Stimulated activated CD4-positive, alpha-beta T cell treated with anti-CD3 and anti-CD28 coated beads, Interleukin-1b, Interleukin-23, amount 100 ng/mL, for 4 hours (primary cell): Measurements from ENCODE around the gene SULT2A1.
A peak's percentile ranks its signal among the peaks of the same experiment; 100 is the strongest.
"Not testable (repeated sequence)": the region's sequence is repeated elsewhere in the genome, so short reads cannot be mapped to it uniquely, and the experiment has no call there.

ENCODE experiments used
- DNase-seq, 2 donors: peaks; one replicate each; pipeline ENCODE4 v3.0.0-alpha.2; 2020; ENCODE audit warnings: low read depth in 2 of 2

SULT2A1 gene

GRCh38 chr19:47860602-47861297 lies 25.4 kb downstream of the SULT2A1 start:
- no peak for DNase-seq

- DNase-seq, result not testable (repeated sequence)
Observed at GRCh38 chr19:47859838-47860237, 26.3 kb downstream of the SULT2A1 start.

- not testable (repeated sequence) for DNase-seq
Observed at GRCh38 chr19:47858646-47859285, 27.3 kb downstream of the SULT2A1 start, which contains the start of gene TPRX2. TSS of gene TPRX2 (plus strand) at chr19:47859235. CDS start at chr19:47859247, 12 bp downstream.

DNA sequence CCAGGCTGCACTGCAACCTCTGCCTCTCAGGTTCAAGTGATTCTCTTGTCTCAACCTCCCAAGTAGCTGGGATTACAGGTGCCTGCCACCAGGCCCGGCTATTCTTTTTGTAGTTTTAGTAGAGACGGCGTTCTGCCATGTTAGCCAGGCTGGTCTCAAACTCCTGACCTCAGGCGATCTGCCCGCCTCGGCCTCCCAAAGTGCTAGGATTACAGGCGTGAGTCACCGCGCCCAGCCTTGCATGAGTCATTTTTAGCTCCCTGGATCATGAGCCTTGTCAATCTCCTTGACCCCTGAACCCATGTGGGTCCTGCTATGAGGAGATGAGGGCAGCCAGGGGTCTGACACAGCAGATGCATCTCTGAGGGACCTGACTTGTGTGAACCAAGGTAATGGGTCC lies 27.9 kb downstream of the SULT2A1 start:
- not testable (repeated sequence) for DNase-seq

DNA sequence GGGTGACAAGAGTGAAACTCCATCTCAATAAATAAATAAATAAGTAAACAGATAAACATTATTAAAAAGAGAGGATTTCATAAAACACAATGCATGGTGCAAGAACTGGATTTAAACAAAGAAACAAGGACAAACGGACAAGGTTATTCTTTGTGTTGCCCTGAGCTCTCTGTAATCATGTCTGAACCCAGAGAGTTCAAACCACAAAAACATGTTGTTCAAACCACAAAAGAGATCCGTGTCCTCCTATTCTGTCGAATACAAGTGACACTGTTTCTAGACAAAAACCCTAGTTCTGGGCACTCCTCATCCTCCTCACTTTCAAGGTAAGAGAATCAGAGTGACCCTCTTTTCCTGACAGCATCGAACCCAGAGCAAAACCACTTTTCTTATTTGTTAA lies 31.7 kb downstream of the SULT2A1 start:
- no peak for DNase-seq

- no peak for DNase-seq
Observed at GRCh38 chr19:47853003-47853402, 33.1 kb downstream of the SULT2A1 start.

DNA sequence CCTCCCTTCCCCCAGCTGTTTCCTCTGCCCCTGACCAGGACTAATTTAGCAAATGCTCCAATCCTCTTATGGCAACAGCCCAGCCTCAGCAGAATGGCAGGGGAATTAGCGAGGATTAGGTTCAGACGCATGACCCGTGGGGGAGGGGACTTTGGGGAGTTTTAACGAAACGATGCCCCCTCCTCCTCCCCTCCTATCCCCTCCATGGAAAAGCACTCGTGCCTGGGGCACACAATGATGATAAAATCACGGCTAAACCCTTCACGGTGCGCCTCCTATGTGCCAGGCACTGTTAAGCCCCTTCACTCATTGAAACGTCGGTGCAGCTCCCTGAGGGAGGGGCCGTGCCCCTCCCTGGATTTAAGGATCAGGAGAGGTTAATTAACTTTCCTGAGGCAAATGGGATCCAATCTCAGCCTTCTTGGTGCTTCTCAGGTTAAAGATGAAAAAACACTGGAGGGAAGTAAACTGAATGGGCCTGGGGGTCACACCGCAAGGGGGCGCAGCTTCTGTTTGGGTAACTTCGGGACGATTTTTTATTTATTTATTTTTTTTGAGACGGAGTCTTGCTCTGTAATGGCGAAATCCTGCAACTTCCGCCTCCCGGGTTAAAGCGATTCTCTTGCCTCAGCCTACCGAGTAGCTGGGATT lies 37.2 kb downstream of the SULT2A1 start:
- peak; percentile 10 to 29 for DNase-seq

DNA sequence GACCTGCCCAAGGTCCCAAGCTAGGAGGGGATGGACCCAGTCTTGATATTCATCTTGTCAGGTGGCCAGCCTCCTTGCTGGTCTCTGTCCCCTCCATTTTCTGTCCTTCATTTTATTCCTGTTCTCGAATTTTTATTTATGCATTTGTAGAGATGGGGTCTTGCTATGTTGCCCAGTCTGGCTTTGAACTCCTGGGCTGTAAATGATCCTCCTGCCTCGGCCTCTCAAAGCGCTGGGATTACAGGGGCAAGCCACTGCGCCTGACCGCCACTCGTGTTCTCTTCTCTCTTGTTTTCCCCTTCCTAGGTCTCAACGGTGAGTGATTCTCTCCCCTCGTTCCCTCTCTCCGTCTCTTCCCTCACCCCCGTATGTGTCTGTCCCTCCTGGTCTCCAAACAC lies 37.7 kb downstream of the SULT2A1 start:
- no peak for DNase-seq

DNA sequence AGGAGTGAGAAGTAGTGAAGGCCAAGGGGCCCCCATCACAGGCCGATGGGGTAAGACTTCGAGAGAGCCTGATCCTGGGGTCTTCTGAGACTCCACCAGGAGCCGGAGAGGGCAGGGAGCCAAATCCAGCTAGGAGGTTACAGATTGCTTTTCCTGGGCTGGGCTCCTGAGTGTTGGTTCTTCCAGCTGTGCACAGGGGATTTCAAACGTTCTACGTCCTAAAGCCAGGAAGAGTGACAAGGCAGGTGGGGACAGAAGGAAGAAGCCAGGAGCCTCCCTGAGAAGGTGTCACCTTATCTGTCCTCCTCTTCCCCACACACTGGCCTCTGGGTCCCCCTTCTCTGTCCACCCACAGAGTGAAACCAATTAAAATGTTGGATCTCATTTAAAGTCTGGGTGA lies 43.2 kb downstream of the SULT2A1 start:
- DNase-seq, result no peak

DNA sequence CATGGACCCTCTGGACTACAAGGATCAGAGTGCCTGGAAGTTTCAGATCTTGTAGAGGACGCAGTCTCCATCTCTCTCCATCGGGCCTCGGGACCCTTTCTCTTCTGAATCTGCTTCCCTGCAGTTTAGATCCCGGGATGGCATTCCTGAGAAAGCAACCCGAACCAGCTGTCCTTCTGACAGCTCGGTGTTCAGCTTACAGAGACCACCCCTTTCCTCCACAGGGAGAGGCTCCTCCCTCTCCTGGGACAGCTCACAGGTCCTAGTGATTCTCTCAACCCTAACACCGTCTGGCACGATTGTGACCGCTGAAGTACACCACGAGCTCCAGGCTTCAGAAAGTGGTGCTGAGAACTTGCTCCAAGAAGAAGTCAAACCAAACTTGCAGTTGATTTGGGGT lies 46.2 kb downstream of the SULT2A1 start:
- DNase-seq, result no peak

GRCh38 chr19:47839411-47839810 lies 46.7 kb downstream of the SULT2A1 start:
- no peak for DNase-seq

- DNase-seq, result no peak
Observed at GRCh38 chr19:47836038-47836437, 50.1 kb downstream of the SULT2A1 start.

DNA sequence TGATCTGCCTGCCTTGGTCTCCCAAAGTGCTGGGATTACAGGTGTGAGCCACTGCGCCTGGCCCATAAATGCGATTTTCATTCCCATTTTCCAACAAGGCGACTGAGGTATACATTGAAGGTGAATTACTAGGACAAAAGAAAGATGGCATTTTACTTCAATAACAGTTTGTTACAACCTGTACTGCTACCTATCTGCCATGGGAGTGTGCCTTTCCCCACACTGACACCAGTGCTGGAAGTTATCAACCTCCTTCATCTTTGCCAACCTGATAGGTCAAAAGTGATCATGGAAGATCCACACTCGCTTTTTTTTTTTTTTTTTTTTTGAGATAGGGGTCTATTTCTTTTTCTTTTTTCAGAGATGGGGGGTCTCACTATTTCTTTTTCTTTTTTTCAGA lies 53.4 kb downstream of the SULT2A1 start:
- DNase-seq, result no peak

GRCh38 chr19:47826800-47827199 lies 59.3 kb downstream of the SULT2A1 start:
- DNase-seq, result no peak

GRCh38 chr19:47824396-47824795 lies 61.7 kb downstream of the SULT2A1 start:
- DNase-seq, result no peak

DNA sequence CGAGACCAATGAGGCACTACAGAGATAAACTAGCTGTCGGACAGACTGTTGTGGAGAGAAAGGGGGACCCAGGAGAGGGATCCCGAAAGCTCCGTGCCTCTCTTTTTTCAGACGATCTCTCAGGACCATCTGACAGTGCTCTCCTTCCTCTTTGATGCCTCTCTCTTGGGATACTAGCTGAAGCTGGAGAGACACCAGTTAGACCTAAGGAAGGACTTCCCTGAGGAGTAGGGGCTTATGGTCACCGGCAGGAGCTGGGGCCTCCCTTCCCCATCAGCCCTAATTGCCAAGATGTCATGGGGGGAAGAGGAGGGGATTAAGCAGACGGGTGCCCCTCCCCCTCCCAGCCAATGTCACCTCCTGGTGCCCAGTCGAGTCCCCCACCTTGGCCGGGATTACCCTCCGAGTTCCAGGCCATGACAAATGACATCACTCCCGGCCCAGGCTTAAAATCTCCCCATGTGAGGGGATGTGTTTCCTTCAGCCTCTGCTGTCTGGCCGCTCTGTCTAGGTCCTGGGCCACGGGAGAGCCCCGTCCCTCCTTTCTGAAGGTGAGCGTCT lies 64.6 kb downstream of the SULT2A1 start, which contains the start of gene CRX:
TSS of gene CRX (plus strand) at position 478 of the 561 bp plus-strand sequence. CDS start 12,507 bp downstream, outside the sequence.
- DNase-seq, result no peak
